HK-2 (cell line): ENCODE results near the gene FREY1.

Experiments used
- DNase-seq: peaks from one replicate; pipeline ENCODE4 v3.0.0-alpha.2; 2018; ENCODE audit not compliant: unreplicated experiment

FREY1 gene

GRCh38 chr11:45894555-45895247, 12.4 kb downstream of the FREY1 start:
- DNase-seq: no peak

GRCh38 chr11:45892856-45893255, 14.2 kb downstream of the FREY1 start:
- DNase-seq: no peak

DNA sequence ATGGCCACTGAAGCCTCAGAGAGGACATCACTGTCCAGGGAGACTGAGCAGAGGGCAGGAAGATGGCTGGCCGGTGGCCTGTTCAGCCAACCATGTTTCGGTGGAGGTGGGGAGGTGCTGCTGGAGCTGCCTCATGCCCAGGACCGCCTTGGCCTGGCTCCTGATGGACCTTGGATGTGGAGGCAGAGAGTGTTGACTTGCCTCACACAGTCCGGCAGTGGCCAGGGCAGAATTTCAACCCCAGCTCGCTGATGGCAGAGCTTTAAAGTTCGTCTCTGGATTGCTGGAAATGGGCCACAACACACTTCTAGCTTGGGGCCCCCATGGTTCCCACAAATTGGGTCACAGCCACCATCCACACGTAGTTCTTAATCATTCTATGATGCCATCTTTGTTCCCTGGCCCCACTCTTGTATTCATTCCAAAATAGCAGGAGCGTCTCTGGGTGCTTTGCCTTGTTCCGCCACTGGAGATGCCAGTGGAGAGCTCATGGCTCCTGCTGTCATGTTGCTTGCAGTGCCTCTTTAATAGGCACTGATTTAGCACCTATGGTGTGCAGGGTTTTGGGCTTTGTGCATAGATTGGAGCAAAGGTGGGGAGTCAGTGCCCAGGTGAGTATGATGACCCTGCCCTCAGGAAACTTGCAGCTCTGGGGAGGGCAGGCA, 16.1 kb downstream of the FREY1 start:
- DNase-seq: no peak

GRCh38 chr11:45889966-45890365, 17.1 kb downstream of the FREY1 start:
- no peak for DNase-seq

DNA sequence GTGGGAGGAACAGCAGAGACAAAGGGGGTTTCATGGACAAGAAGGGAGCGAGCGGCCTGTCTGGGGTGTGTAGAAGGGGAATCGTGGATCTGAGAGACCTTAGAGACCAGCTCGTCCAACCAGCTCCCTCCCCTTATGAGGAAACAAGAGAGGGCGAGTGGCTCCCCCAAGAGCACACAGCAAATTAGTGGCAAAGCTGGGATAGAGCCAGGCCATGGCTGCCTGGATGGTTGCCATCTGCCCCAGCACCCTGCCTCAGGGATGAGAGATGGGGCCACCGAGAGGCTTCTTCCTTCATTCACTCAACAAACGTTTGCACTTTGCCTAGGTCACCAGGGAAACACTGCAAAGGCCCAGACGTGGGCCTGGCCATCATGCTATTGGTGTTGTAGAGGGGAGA, 17.5 kb downstream of the FREY1 start:
- no peak for DNase-seq

GRCh38 chr11:45887587-45887986, 19.5 kb downstream of the FREY1 start:
- no peak for DNase-seq

DNA sequence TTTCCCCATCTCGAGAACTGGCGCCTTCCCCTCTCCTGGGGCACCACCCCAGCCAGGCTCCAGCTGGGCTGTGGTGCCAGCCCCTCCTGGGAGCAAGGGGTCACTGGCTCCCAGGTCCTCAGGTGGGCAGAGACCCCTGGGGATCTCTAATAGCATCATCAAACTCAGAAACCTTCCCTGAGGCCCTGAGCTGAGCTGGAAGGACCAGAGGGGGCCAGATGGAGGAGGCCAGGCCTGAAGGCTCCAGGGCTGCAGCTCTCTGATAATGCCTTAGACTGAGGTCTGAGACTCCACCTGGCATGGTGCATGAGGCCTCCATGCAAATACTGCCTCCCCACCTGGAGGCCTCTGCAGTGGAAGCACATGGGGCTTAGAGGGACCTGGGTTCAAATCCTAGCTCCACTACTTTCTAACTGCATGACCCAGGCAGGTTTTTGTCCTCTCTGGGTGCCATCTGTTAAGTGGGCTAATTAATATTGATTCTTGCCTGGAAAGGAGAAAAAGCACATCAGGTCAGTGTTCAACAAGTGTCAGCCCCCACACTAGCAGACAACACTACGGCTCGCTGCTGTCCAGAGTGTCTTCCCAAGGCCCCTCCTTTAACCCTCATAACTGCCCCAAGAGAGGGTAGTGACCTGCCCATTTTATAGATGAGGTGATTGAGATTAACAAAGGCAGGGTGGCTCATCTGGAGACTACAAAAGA, 20.1 kb downstream of the FREY1 start:
- DNase-seq: no peak

- DNase-seq: no peak
Measured at GRCh38 chr11:45885921-45886721, 20.9 kb downstream of the FREY1 start.

DNA sequence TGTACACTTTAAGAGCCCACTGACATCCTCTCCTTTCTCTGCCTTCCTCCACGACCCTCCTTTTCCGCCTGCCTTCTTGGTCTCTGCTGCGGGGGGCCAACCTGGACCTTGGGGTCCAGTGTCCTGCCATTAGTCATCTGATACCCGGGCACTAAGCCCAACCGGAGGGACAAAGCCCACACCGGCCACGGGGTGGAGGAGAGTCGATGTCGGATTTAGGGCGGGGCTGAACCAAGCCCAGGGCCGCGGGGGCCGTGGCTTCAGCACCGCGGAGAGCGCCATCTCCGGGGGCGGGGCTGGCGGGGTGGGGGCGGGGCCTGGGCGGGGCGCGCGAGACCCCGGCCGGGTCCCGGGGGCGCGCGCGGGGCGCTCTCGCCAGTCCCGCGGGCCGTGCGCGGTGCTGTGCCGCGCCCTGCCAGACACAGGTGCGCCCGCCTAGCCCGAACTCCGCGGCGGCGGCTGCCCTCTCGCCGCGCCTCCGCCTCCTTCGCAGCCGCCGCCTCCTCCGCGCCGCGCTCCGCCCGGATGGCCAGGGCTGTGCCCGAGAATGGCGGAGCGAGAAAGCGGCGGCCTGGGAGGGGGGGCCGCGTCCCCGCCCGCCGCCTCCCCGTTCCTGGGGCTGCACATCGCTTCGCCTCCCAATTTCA, 21.7 kb downstream of the FREY1 start, which contains the start of gene MAPK8IP1:
MAPK8IP1 (plus strand) TSS at position 378 of the 647 bp plus-strand sequence; CDS start at position 548, 170 bp downstream.
- DNase-seq: peak; percentile 53

DNA sequence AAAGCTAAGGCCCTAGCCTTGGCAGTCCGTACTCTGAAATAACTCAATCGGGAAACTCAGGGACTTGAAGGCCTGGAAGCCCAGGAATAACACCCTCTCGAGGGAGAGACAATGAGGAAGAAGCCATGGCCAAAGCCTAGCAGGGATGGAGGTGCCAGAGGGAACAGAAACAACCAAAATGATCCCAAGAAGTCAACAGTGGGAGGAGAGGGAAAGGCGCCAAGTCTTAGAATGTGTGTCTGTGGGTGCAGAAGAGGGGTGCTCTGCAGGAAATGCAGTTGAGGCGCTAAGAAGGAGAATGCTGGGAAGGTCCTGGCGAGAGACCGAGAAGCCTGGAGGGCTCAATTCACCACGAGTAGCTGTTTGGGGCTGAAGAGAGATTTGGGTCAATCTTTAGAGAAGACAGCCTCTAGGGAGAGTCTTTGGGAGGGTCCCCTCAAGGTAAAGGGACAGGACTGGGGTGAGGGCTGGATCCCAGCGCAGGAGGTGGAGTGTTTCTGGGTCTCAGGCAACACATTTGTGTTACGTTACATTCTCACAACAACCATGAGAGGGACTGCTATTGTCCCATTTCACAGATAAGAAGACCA, 22.4 kb downstream of the FREY1 start:
- no peak for DNase-seq

DNA sequence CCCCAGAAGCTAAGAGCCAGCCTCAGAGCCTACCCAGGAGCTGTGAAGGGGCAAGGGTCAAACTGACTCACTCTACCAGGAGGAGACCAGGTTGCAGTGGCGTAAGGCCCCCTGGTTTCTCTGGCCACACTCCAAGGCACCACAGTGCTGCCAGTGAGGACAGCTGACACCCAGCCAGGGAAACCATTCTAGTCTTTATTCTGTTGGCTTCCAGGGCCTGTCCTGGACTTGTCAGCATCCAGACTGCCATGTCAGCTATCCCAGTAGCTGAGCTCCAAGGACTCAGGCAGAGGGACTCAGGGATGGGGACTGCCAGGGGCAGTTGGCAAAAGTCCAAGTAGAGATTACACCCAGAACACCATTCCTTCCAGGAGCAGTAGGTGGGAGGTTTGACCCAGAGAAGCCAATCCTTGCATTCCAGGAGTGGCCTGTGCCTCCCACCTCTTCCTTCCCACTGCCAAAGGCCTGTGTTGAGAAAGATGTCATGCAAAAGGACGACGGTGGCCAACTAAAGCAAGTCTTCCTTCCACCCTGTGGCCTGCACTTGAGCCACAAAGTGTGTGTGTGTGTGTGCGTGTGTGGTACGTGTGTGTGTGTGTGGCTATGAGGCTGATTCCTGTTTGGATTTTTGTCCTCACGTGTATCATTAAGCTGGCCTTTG, 25.2 kb downstream of the FREY1 start:
- no peak for DNase-seq

DNA sequence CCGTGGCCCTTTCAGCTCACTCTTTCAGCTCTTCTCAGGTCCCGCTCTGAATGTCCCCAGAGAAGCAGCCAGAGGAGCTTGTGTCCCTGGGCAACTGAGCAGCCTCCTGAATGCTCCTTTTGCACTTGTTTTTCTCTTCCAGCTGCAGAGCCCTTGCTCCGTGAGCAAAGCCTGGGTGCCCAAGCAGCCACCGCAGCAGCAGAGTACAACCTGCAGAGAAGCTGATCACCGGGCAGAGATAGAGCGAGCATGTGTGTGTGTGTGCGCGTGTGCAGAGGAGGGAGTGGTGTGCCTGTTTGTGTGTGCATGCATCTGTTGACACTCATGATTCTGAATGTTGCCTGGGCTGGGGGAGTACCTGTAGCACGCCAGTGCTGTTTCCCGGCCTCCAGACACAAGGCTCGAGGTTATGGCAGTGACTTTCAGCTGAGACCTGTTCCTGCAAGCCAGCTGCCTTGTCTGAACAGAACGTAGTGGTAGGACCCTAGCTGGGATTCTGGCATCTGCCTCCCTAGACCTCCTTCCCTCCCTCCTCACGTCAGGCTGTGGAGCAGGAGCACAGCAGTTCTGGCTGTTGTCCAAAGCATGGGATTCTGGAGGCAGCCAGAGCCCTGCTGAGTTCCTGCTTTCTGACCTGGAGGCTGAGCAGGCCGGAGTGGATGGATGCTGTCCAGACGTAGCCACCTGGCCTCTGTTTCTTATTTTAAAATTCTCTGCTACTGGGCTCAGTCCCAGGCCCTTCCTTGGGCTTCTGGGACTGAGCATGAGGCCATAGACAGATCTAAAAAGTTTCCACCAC, 26.1 kb downstream of the FREY1 start:
- DNase-seq: no peak

DNA sequence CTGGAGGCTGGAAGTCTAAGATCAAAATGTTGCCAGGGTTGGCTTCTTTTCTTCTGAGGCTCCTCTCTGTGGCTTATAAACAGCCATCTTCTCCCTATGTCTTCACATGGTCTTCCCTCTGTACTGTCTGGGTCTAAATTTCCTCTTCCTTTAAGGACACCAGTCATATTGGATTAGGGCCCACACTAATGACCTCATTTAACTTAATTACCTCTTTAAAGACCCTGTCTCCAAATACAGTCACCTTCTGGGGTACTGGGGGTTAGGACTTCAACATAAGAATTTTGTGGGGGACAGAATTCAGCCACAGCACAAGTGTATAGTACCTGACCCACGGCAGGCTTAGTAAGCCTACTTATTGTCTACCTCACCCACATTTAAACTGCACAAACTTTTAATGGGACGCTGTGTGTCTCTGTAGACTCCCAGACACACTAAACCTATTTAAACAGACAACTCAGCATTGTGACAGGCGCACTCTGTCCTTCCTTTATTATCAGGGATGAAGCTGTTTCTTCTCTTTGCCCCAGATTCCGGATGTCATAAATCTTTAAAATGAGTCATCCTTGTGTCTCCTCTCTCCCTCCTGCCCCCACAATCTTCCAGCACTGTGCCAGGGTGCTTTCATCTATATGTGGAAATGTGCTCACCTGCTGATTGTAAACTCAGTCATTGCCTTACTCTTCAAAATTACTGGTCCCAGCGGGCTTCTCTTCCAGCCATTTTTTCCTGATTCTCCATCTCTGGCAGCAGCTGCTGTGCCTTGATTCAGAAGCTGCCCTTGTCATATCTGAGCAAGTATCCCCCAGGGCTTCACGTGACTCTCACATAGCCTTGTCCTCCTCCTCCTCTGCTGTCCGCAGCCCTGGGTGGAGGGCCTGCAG, 27.0 kb downstream of the FREY1 start:
- DNase-seq: no peak

GRCh38 chr11:45877845-45878244, 29.2 kb downstream of the FREY1 start:
- DNase-seq: no peak

DNA sequence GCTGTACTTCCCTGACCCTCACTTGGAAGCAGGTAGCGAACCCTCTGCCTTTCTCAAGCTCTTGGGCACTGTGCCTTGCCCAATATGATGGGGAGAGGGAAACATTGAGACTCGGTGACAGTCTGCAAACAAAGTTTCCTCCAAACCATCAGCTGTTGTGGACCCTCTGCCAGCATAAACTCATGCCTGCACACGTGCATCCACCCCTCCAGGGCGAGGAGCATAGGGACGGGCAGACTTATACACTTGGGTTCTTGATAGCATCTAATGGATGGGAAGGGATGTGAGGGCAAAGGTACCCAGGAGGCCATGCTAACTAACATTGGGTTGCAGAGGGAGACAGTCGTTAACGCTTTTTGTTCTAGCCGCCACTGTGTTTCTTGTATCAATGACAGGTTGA, 29.9 kb downstream of the FREY1 start:
- DNase-seq: no peak

GRCh38 chr11:45876401-45876800, 30.7 kb downstream of the FREY1 start:
- no peak for DNase-seq

DNA sequence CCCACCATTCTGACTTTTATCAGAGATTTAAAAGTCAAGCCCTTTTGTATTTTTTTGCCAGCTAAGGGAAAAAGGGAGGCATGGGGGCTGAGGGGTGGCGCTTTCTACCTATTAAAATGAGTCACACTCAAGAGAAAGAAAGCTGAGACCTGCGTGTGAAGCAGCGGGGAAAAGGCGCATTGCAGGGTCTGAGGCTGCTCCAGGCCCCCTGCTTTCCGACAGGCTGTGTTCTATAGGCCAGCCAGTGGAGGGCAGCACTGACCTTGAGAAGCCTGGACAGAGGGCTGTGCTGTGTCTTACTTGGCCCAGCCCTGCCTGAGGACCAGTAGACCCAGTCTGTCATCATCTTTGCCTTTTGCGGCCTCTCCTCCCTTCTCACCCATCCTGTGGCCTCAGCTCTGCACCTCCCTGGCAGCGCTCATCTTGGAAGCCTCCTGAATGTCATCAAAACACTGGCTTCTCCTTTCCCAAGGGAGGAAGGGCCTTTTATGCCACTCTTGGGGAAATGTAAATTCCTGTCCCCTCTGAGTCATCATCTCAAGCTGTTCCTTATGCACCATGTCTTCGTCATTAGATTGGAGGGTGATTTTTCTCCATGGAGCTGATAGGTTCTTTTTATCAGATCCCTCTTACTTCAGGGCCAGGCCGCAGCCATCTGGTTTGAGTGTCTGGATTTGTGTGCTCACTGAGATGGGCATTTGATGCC, 34.3 kb downstream of the FREY1 start:
- peak; percentile 41 for DNase-seq

DNA sequence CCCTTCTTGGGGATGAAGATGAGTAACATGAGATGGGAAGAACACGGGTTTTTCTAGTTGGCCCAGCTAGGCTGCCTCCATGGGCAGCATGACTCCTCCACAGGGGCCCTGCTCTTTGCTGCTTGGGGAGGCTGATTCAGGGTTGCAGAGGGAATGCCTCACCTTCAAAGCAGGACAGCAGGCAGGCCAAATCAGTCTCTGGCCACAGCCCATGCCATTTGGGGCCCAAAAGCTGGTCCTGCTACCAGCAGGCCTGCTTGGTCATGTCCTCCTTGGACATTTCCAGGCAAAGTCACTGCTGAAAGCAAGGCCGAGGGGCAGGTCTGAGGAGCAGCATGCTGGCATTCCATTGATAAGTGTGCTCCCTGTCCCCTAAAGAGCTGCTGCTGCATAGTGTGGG, 35.4 kb downstream of the FREY1 start:
- DNase-seq: no peak
